GM18526 (cell line): ENCODE results near the gene ATP5PB.

Experiments used
- POLR2A ChIP-seq: IDR thresholded peaks from 3 replicates; pipeline ENCODE4 v1.6.1; 2011; ENCODE audit not compliant: insufficient read length; ENCODE audit errors: extremely low read depth

ATP5PB gene

DNA sequence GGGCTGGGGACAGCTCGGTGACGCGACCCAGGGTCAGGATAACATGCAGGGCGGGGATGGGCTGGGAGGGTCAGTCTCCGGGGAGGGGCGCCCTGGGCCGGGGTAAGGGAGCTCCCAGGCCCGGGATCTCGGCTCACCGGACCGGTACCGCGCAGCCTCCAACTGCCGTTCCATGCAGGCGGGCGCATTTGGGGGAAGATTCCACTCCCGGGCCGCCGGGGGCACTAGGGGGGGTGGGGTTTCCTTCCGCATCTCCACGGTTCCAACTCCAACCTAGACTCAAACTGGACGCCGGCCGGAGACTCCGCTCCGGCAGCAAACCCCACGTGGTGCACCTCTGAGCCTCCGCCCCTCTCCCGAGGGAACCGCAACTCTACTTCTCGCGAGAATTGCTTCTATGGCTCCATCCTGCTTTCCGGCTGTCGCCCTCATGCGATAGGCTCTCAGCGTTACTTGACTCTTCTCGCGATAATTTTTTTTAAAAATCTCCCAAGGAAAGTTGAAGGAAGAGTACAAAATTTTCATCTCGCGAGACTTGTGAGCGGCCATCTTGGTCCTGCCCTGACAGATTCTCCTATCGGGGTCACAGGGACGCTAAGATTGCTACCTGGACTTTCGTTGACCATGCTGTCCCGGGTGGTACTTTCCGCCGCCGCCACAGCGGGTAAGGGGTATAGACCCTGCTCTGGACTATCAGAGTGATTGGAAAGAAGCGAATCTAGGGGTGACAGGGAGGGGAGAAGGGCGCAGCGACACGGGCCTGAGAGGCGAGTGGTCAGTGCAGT is at the start of gene ATP5PB, which contains the start of gene WDR77:
Gene ATP5PB (plus strand): TSS at position 547 of the 785 bp plus-strand sequence. CDS start 78 bp downstream, at position 625.
Gene WDR77 (minus strand): TSS at position 339 of the 785 bp plus-strand sequence. CDS start 87 bp downstream, at position 252.
- peak; percentile 62 for TF ChIP-seq POLR2A

- no peak for TF ChIP-seq POLR2A
Measured at GRCh38 chr1:111399792-111400610, 49.3 kb upstream of the ATP5PB start.

DNA sequence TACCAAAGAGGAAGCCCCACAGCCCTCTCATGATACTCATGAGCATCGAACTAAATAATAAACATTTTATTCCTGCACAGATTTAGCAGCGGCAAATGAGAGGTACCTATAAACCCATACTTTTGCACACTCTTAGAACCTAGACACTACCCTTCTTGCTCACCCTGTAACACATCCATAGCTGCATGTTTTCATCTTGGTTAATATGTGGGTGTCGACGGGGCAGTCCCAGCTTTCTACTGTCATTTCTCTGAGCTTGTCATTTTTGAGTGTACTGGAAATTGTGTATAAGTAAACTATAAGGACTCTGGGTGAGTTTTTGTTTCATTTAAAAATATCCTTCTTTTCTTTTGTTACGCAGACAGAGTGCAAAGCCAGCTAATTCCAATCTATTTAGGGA is 47.2 kb upstream of the ATP5PB start:
- no peak for TF ChIP-seq POLR2A

- no peak for TF ChIP-seq POLR2A
Measured at GRCh38 chr1:111404588-111404987, 44.7 kb upstream of the ATP5PB start.

GRCh38 chr1:111406321-111406768 is 42.9 kb upstream of the ATP5PB start:
- no peak for TF ChIP-seq POLR2A

DNA sequence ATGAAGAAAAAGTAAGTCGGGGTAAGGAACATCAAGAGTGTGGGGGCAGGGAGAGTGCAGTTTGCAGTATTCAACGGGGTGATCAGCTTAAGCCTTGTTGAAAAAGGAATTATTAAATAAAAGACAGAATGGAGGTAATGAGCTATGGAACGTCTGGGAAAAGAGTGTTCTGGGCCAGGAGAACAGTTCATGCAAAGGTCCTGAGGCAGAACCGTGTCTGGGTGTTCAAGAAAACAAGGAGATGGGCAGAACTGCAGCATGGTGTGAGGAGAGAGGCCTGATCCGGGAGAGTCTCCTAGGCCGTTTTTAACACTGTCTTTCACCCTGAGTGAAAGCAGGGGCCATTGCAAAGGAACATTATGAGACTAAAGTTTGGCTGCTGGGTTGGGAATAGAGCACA is 42.0 kb upstream of the ATP5PB start:
- no peak for TF ChIP-seq POLR2A

GRCh38 chr1:111412839-111413238 is 36.4 kb upstream of the ATP5PB start:
- no peak for TF ChIP-seq POLR2A

GRCh38 chr1:111414756-111415155 is 34.5 kb upstream of the ATP5PB start:
- no peak for TF ChIP-seq POLR2A

GRCh38 chr1:111415461-111415860 is 33.8 kb upstream of the ATP5PB start:
- TF ChIP-seq POLR2A: no peak

DNA sequence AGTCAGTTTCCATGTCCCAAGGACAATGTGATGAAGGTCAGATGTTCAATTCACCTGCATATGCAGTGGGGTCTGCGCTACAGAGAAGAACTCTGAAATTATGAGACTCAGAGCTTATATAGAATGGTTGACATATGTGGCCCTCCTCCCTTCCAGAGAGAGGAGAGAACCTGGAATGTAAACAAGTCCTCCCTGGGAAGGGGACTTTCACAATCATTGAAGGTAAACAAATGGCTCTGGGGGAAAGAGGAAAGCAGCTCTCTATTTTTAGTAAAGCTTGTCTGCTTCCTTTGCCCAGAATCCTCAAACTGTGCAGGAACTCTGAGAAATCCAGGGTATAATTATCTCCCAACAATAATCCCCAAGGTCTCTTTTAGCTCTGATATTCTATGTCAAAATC is 31.5 kb upstream of the ATP5PB start:
- TF ChIP-seq POLR2A: no peak

DNA sequence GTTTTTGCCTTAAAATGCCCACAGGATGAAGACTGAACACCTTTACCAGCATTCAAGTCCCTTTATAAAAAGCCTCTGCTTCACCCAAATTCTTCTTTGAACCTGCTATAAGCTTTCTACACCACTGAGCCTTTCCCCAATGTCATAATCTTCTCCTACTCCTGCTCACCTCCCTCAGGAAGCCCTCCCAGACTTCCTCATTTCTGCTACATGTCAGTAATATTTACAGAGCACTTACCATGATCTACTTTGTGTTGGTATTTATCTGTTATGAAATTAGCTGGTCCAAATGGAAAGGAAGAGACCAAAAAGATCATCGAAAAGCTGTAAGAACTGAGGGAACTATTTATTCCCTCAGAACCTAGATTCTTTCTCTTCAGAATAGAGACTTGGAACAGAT is 30.2 kb upstream of the ATP5PB start:
- no peak for TF ChIP-seq POLR2A

- TF ChIP-seq POLR2A: no peak
Measured at GRCh38 chr1:111420377-111420776, 28.9 kb upstream of the ATP5PB start.

GRCh38 chr1:111422546-111423391 is 26.5 kb upstream of the ATP5PB start:
- no peak for TF ChIP-seq POLR2A

- TF ChIP-seq POLR2A: no peak
Measured at GRCh38 chr1:111424281-111424680, 25.0 kb upstream of the ATP5PB start.

- TF ChIP-seq POLR2A: no peak
Measured at GRCh38 chr1:111436726-111437125, 12.5 kb upstream of the ATP5PB start.

- TF ChIP-seq POLR2A: no peak
Measured at GRCh38 chr1:111439461-111440351, 9.6 kb upstream of the ATP5PB start.
